GM19467 (cell line): ENCODE measurements around the gene BARHL1.

Experiments used
- ATAC-seq: cut with Tn5 transposase; IDR thresholded peaks from one replicate; pipeline ENCODE4 v1.9.1; 2021; ENCODE audit warnings: mild to moderate bottlenecking, moderate library complexity; ENCODE audit not compliant: unreplicated experiment

Gene BARHL1

DNA sequence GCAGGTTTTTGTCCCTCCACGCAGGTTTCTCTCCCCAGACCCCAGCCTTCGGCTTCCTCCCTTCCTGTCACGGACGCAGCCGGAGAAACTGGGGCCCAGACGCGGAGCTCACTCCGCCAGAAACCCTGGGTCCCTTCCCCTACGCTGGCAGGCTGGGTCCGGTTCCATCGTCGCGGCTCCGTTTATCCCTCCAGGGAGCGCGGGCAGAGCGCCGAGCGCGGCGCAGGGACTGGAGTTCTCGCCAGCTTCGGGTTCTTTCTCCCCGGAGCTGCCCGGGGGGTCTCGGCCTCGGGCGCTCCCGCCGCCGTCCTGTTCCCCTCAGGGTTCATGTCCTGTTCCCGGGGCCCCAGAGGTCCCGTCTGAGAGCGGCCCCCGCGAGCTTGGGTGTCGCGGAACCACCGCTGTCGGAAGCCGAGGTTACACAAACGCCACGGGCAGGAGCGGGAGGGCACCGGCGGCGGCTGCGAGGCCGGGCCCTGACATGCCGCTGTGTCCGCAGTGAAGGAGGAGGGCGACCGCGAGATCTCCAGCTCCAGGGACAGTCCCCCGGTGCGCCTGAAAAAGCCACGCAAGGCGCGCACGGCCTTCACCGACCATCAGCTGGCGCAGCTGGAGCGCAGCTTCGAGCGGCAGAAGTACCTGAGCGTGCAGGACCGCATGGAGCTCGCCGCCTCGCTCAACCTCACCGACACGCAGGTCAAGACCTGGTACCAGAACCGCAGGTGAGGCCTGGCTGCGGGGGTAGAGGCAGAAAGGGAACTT is 4.6 kb downstream of the BARHL1 start:
- ATAC-seq = no peak

DNA sequence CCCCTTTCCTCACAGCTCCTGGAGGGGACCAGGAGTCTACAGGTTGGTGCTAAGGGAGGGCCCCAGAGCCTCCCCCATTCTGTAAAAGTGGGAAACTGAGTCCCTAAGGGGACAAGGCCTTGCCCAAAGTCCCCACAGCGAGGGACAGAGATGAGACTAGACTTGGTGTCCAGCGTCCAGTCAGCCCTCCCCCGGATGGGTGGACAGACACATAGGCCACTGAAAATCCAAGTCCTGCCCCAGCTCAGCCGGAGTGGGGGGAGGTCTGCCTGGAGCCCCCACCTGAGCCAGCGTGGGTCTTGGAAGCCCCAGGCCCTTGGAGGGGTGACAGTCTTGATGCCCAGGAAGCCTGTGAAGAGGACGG is 5.2 kb downstream of the BARHL1 start:
- ATAC-seq = no peak

DNA sequence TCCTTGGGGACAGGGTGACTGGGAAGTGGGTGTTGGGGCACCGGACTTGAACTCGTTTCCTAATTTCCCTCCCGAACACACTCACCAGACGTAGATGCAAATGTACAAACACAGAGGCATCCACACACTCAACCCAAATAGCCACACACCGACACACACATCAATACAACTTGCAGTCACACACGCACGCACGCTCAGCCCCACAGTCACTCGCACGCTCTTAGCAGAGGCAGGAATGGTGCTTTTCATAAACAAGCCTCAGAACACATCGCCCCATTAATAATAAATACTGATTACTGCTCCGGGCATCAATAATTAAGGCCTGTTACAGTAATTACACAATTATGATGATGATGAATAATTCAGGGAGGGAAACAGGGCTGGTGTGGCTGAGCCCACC is 5.7 kb downstream of the BARHL1 start:
- no peak for ATAC-seq

DNA sequence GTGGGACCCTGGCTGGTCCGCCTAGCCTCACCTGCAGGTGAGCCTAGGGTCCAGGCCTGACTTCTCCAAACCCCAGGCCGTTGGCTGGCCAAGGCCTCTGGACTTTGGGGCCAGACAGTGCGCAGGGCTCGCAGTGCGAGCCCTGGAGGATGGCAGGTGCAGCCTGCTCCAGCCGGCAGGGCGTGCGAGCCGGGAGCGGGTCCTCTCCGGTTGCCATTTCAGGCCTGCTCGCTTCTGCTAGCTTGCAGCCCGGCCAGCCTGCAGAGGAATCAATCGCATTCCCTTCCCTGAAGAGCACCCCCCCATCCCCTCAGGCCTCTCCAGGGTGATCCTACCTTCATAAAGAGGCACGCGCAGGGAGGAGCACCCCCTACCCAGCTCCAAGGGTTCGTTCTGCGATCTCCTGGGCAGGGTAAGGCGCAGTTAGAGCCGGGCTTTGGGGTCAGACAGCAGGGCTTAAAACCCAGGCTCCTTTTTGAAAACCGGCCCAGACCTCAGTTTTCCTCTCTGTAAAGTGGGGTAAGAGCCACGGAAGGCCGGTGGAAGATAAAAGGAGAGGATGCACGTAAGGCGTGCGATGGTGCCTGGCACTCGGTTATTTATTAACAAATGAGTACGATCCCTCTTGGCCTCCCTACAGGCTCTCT is 6.2 kb downstream of the BARHL1 start:
- ATAC-seq = no peak

DNA sequence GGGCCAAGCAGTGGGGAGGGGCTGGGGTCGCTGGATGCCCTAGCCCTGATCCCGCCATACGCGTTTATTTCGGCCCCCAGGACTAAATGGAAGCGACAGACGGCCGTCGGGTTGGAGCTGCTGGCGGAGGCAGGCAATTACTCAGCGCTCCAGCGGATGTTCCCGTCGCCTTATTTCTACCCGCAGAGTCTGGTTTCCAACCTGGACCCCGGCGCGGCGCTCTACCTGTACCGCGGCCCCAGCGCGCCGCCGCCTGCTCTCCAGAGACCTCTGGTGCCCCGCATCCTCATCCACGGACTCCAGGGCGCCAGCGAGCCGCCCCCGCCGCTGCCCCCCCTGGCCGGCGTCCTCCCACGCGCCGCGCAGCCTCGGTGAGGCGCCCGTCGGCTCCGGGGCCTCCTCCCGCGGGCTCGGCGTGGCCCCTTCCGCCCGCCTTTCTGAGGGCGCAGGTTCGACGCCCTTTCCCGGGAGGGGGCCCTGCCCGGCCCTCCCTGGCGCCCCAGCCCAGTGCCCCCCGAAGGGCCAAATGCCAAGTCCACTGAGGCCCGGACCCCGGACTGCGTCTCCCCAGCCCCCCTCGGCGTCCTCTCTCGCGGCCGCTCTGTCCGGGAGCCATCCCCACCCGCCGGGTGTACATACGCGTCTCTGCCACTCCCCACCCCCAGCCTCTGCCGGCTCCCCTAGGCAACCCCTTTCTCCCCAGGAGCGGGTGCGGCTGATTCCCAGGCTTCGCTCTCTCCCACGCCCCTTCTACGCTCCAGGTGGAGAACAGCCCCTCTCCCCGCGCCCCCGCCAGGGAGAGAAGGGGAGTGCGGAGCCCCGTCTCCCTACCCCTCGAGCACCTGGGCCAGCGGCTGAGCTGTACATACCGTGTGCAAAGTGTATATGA is 7.0 kb downstream of the BARHL1 start:
- no peak for ATAC-seq

DNA sequence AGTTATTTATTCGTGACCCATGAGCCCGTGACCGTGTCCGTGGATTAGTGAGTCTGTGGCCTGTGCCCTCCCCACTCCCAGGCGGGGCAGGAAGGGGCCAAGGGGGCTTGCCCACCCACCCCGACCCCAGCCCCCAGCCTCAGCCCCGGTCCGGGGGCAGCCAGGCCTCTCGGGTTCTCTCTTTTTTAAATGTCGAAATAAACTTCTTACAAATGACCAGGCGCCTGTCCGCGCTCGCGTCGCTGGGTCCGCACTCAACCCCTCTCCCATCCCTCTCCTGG is 7.6 kb downstream of the BARHL1 start:
- no peak for ATAC-seq

DNA sequence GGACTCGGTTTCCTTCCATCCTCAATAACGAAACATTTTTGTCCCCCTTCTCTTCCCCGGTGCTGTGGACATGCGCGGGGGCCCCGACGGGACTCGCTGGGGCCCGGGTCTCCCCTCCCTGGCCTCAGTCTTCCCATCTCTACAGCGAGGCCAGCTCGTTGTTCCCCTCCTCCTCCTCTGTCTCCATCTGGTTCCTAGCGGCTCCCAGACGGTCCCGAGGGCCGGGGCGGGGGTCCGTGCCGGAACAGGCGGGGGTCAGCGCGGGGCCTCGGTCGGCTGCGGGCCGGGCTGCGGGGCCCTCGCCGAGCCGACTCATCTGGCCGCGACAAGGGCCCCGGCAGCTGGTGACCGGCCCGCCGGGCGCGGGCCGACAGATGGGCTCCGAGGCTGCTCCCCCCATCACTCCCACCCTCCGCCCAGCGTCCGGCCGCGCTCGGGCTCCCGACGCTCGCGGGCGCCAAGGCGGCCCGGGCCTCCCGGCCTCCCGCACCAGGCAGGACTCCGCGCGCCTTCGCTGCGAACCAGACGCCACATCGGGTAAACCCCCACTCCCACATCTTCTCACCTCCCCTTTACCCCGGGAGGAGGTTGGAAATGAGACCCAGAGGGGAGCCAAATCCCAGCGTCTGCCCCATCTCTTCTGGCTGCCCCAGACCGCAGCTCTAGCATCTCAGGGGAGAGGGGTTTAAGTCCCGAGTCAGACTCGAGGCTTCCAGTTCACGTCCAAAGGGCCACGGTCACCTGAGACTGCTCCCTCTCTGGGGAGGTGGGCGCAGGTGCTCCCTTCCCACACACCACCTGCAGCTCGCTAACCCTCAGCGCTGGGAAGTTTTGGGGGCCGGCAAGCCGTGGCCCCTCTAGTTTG is 8.1 kb downstream of the BARHL1 start:
- no peak for ATAC-seq

DNA sequence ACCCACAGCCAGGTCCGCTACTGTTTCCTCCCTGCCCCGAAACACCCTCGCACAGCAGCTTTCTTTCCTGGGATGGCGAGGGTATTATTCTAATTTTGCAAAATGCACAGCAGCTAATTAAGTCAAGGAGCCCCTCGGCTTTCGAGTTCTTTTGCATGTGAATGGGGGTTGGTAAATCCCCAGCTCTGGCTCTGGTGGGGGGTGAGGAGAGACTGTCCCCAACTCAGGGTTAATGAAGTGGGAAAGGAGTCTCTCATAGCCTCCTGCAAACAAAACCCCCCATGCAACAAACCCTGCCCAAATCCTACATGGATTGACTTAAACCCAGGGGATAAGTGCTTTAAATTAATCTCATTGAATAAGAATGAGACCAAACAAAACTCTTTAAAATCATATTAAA is 8.8 kb downstream of the BARHL1 start:
- ATAC-seq = no peak

DNA sequence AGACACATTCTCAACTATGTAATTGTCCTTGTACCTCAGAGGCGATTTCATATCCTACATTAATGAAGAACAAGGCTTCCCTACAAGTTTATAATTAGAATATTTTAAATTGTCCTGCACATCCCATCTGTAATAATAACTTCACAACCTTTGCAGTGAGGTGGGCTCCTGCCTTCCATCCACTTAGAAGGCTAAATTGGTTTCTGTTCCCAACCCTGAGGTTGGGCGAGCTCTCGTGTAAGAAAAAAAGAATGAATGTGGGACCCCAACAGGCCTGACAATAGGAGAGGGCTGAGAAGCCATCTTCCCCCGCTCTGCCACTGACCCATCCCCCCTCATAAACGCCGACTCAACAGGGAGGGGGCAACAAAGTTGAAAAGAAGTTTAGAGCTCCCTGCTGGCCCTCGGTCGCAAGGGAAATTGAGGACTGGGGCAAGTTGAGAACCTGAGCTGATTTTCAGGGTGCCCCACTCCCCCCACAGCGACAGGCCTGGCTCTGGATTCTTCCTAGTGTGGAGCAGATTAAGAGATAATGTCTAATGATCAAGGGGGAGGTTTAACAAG is 9.4 kb downstream of the BARHL1 start:
- no peak for ATAC-seq

DNA sequence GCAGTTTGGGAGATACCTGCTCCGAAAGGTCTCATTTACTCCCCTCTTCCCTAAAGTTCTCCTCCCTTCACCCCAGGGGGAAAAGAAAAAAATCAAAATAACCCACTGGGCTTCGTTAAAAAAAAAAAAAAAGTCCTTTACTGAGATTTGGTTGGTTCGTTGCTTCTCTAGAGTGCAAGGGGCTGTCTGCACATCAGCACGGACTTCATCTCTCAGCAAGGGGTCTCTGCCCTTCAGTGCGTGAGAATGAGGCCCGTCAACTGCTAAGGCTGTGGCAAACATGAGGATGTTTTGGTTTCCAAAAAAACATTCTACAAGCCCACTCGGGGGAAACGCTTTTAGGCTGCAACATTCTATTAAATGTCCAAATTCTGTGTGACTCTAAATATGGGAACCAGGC is 10.0 kb downstream of the BARHL1 start:
- no peak for ATAC-seq

DNA sequence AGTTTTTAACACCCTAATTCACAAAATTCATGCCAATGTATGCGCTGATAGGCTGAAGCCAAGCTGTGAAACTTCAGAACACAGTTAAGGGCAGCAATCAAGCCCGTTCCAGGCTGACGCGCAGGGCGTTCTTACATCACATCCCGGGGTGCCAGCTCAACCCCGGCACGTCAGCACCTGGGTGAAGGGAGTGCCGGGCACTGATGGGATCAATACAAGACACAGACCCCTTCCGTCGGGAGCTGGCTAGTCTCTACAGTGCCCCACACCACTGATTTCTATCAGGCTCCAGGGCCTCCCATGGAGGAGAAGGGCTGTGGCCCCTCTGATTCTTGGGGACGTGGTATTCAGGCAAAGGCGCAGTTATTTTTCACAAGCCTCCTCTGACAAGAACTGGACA is 12.0 kb downstream of the BARHL1 start:
- ATAC-seq = no peak

DNA sequence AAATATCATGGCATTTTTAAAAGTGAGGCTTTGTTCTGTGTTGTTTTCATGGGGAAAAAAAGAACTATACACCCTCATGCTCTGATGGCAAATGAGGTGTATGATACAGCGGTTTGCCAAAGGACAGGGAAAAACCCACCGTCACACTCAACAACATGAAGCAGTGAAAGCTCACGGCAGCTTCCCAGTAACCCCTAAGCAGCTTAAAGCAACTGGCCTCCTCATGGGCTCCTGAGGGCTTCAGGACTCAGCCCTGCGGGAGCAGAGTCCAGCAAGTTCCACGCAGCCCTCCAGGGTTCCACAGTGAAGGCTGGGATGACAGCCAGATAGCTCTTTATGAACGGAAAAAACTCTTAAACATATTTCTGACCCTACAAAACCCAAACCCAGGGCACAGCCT is 12.9 kb downstream of the BARHL1 start:
- no peak for ATAC-seq

DNA sequence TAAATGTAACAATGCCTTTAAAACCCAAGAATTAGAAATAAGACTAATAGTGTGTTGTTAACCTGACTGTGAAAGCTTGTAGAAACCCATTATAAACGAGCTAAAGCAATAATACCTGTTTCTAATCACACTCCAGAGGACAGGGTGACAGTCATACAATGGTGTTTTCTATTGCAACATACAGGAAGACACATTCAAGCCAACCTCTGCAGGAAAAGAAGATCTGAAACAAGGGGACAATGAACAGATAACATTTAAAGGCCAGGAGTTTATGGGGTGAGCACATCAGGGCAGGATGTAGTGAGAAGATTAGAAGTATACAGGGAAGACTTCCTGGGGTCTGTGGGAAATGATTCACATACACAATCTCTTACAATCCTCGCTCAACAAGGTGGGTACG is 13.8 kb downstream of the BARHL1 start:
- no peak for ATAC-seq

DNA sequence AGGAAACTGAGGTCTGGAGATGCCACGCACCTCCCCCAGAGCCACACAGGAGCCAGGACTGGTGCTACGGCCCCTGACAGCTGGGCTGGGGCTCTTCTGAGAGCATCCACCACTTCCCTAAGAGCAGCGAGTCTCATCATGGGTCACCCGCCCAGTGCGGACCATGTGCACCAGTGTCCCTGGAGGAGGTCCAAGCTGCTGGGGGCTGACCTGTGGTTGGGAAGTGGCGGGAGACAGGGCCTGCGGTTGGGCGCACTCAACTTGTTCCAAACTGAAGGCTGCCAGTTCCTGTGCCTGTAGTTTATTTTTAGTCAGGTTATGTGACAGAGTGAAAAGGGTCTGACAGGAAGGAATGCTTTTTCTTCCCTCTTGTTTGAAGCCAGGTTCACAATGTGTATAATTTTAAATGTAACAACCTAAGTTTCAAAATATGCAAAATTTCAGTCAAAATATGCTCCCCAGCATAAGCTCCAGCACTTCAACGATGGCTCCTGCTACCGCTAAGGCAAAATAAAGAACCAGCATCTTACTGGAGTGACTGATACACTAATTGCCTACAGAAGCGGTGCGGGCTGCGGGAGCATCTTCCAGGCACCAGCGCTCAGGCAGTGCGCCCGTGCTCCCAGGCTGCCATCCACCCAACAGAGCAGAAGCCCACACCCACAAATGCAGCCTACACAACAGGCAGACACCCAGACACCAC is 14.8 kb downstream of the BARHL1 start:
- ATAC-seq = no peak

DNA sequence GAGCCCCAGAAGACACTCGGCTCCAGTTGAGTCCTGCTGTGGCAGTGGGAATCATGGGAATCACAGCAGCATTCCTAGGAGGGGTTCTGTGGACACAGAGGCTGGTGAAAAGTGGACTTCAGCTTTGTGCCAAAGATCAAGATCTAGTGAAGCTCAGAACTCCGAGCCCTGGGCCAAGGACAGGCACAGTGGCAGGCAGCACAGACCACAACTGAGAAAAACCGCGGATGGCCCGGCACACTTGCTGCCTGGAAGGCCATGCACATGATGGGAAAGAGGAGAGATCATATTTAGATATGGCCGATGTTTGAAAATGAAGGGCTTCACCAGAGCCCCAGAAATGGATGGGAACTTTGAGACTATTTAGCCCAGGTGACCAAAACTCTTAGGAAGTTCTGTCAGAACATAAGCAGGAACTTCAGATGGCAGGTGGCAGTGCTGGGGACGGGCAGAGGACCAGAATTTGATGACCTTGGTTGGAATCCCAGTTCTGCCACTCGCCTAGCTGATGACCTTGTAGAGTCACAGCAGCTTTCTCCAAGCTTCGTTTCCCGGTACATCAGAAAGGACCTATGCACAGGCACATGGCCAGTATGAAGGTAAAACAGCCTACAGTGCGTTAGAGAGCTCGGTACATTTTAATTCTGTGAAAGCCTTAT is 18.0 kb downstream of the BARHL1 start:
- ATAC-seq = no peak

DNA sequence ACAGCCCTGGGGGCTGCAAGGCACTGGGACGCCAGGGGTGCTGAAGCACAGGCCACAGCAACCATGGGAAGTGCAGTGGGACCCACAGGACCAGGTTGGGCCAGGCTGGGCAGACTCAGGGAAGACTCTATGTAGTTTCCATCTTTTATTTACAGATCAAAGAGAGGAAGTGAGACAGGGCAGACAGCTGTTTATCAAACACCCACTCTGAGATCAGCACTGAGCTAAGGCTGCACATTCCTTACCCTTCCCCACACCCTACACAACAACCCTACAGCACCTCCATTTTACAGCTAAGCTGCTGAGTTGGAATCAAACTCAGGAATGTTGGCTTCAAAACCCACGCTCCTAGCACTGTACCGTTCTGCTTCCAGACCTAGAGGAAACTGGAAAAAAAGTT is 19.8 kb downstream of the BARHL1 start:
- ATAC-seq = no peak

DNA sequence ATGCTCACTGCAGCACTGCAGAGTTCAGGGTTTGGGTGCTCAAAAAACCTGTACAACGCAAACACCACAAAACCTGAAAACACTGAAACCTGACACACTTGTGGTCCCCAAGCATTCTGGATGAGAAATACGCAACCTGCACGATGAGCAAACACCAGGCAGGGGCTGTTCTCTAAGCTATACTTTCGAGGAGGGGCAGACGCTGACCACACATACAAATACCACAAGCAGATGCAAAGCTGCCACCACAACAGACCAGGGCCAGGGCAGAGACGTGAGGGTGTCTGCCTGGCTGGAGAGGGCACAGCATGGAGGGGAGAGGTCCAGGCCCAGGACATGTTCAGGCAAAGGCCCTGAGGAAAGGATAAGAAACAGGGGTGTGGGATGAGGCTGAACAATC is 23.0 kb downstream of the BARHL1 start:
- no peak for ATAC-seq

DNA sequence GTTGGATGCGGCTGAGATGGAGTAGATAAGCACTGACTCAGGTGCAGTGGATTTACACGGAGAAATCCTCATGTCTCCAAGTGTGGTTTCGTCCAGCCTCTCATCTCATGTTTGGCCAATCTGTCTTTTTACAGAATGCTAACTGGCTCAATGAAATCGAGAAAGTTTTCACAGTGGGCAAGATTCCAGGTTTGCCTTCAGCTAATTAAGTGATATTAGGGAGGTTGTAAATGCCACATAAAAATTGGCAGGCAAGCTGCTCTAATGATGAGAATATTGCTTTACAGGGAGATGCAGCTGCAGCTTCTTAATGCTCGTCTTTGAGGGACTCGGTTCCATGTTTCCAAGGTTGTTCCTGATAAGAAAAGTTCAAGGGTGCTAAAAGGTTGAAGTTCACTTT is 23.7 kb downstream of the BARHL1 start:
- ATAC-seq = no peak

DNA sequence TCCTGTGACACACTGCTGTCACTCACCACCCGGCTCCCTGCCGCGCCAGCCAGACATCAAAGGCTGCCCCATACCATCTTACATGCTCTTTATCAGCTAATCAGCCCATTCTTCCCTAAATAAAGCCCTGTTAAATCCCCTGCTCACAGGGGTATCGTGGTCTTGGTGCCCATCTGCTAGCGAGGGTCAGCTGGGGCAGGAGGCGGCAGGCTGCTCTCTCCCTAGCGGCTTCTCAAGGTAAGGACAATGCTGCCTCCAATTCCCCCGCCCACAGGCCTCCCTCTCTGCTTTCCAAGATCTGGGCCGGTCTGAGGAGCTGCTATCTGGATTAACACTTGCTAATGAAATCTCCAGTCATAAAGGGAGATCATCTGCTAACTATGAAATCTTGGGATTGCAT is 26.8 kb downstream of the BARHL1 start:
- ATAC-seq = no peak

DNA sequence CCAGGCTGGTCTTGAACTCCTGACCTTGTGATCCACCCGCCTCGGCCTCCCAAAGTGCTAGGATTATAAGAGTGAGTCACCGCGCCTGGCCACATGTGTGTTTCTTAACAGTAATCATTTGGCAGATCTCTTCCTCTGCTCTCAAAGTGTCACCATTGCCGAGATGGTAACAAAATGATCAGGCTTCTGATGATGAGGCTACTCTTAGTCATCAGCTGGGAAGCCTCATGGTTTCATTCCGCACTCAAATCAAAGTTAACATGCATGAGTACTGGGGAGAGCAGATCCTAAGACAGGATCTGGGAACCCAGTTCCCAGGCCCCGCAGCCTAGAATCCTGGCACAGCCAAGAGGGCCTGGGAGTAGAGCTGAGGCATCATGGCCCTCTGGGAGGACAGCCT is 27.4 kb downstream of the BARHL1 start:
- ATAC-seq = no peak
